Measurements from ENCODE around the gene SLC37A1.

Gene SLC37A1

GRCh38 chr21:42563261-42563660, 49.6 kb downstream of the SLC37A1 start:
- TF ChIP-seq FOXP2 (optimal IDR thresholded peaks at IDR 0.05; ENCODE audit: borderline replicate concordance, extremely low read depth, extremely low read length, insufficient read depth) (no peak), POLR2AphosphoS5 (IDR thresholded peaks at IDR 0.05; ENCODE audit: low read depth, low read length) (no peak), REST (IDR thresholded peaks at IDR 0.05; ENCODE audit: insufficient read depth in 1 of 2, low read depth in 2 of 2, low read length in 2 of 2) (no peak), SIN3A (IDR thresholded peaks at IDR 0.05; ENCODE audit: borderline replicate concordance, insufficient read depth, low read length) (no peak), TAF1 (IDR thresholded peaks at IDR 0.05; ENCODE audit: borderline replicate concordance, insufficient read depth, low read length) (no peak)

- TF ChIP-seq TAF1 (IDR thresholded peaks at IDR 0.05; ENCODE audit: borderline replicate concordance, insufficient read depth, low read length) (no peak), FOXP2 (optimal IDR thresholded peaks at IDR 0.05; ENCODE audit: borderline replicate concordance, extremely low read depth, extremely low read length, insufficient read depth) (no peak), REST (IDR thresholded peaks at IDR 0.05; ENCODE audit: insufficient read depth in 1 of 2, low read depth in 2 of 2, low read length in 2 of 2) (no peak), POLR2AphosphoS5 (IDR thresholded peaks at IDR 0.05; ENCODE audit: low read depth, low read length) (no peak), SIN3A (IDR thresholded peaks at IDR 0.05; ENCODE audit: borderline replicate concordance, insufficient read depth, low read length) (no peak)
Observed at GRCh38 chr21:42563686-42564085, 50.0 kb downstream of the SLC37A1 start.

GRCh38 chr21:42564561-42564971, 50.9 kb downstream of the SLC37A1 start:
- TF ChIP-seq SIN3A (IDR thresholded peaks at IDR 0.05; ENCODE audit: borderline replicate concordance, insufficient read depth, low read length) (no peak), TAF1 (IDR thresholded peaks at IDR 0.05; ENCODE audit: borderline replicate concordance, insufficient read depth, low read length) (no peak)

- TF ChIP-seq SIN3A (IDR thresholded peaks at IDR 0.05; ENCODE audit: borderline replicate concordance, insufficient read depth, low read length) (no peak), POLR2AphosphoS5 (IDR thresholded peaks at IDR 0.05; ENCODE audit: low read depth, low read length) (no peak), REST (IDR thresholded peaks at IDR 0.05; ENCODE audit: insufficient read depth in 1 of 2, low read depth in 2 of 2, low read length in 2 of 2) (no peak), FOXP2 (optimal IDR thresholded peaks at IDR 0.05; ENCODE audit: borderline replicate concordance, extremely low read depth, extremely low read length, insufficient read depth) (no peak), TAF1 (IDR thresholded peaks at IDR 0.05; ENCODE audit: borderline replicate concordance, insufficient read depth, low read length) (no peak)
Observed at GRCh38 chr21:42565206-42565810, 51.7 kb downstream of the SLC37A1 start.

GRCh38 chr21:42565886-42566523, 52.4 kb downstream of the SLC37A1 start:
- TF ChIP-seq REST (IDR thresholded peaks at IDR 0.05; ENCODE audit: insufficient read depth in 1 of 2, low read depth in 2 of 2, low read length in 2 of 2) (no peak), TAF1 (IDR thresholded peaks at IDR 0.05; ENCODE audit: borderline replicate concordance, insufficient read depth, low read length) (no peak), SIN3A (IDR thresholded peaks at IDR 0.05; ENCODE audit: borderline replicate concordance, insufficient read depth, low read length) (no peak), POLR2AphosphoS5 (IDR thresholded peaks at IDR 0.05; ENCODE audit: low read depth, low read length) (no peak), FOXP2 (optimal IDR thresholded peaks at IDR 0.05; ENCODE audit: borderline replicate concordance, extremely low read depth, extremely low read length, insufficient read depth) (no peak)
